Embryonic facial prominence (tissue), 1 donor: Measurements from ENCODE around the gene TDRD7.

Experiments
- DNase-seq: peaks from one replicate; pipeline ENCODE4 v3.0.0-alpha.2; 2016; ENCODE audit errors: extremely low spot score

Gene TDRD7

DNA sequence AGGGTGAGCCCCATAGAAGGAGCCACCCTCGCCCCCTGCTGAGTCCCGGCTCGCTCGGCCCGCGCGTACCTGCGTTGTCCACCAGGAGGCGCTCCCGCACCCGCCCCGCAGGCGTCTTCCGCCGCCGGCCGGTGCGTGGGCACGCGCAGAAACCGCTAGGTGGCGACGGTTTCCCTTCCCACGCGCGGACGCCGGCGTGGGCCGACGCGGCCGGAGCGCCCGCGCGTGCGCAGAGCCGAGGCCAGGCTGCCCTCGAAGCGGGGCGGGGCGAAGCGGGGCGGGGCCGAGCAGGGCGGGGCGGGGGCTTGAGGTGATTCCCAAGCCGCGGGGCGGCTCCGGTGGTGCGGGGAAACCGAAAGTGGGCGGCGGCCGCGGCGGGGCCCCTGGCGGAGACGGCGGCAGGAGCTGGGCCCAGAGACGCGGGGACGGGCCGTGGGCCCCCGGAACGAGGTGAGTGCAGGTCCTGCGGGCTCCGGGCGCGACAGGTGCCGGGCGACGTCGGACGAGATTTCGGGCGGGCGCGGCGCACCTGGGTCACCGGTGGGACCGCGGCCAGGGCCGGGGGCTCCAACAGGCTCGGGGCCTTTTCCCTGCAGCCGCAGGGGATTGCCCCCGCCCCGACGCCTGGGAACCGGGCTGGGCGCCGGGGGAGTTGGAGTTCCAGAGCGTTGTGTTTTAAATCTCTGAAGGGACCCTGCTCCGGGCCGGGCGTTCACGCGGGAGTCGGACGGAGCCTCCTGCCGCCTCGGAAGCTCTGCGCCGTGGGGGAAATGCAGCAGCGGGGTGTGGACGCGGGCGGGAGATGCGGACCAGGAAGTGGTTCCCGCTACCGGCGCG, at the start of gene TDRD7:
Gene TDRD7 (plus strand): TSS at position 308 of the 837 bp plus-strand sequence. CDS start 16,370 bp downstream, outside the sequence.
- no peak for DNase-seq

DNA sequence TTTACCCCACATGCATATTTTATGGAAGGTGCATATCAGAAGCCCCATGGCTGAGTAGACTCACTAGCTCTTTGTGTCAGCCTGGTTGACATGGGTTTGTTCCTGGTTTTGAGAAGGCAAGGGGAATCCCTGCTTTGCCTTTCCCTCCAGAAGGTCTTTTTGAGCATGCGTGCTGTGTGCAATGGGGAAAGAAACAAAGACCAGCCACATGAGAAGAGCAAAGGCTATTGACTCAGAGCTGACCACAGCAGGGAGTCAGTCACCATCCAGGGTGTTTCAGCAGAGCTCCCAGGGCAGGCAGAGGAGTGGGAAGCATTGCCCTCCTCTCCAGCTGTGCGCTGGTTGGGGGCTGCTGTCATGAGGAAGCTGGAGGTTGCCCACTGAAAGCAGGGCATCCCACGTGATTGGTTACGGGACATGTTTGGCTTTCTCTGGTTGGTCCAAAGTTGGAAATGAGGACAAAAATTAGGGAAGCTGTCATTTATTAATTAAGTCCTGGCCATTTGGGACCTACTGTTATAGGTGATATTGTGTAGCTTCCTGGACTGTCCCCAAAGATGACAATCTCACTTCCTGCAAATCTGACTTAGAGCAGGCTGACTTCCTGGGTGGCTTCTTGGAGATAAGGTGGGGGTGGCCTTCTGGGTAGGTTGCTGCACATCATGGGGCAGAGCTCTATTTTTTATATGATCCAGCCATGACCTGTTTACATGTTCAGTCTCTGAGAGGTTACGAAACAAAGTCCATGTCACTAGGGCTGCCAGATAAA, 48.9 kb upstream of the TDRD7 start:
- DNase-seq = no peak

DNA sequence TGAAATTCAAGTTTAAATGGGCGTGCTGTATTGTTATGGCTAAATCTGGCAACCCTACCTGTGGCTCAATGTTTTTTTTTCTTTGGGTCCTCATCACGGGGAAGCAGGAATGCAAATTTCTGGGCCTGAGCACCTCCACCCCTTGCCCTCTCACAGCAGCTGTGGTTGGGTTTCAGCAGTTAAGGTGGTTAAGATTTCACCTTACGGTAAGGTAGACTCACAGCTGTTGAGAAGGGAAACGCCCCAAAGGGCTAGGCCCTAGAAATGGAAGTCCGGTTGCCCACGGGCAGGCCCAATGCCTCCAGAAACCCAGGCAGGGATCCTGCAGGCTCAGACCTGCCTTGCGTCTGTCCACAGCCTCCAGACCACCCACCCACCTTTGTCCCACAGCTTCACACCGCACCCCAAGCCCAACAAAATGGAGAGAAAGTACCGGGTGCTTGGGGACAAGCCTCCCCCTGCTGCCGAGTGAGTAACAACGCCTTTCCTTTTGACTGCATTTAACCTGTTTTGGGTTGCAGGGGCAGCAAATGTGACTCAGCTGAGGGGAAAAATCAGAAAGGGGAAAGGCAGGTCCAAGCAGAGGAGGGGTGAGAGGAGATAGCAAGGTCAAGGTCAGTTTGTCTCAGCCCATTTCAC, 48.1 kb upstream of the TDRD7 start:
- no peak for DNase-seq

DNA sequence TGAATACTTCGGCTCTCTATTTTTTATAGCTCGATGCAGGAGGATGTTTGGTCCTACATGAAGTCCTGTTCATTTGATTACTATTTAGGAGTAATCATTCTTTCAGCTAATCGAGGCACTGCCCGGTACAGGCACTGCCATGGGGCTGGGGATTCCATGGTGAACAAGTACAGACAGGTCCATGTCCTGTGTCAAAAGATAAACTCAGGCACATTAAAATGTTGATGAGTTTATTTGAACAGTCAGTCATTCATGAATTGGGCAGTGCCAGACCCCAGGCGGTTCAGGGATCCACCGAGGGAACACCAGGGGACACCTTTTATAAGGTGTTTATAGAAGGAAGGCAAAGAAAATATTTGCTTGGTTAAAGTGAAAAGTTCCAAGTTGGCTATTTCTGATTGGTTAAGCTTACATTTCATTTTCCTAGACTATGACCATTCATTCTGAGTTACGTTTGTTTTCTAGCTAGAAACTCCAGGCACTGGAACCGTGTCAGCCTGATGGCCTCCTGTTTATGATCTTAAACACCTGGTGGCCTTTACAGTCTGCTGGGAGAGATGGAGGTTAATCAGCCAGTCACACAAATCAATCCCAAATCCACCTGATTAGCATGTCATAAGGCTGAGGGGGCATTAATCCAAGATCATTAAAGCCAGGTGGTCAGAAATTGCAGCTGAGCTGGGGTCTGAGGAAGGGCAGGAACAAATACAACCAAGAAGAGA, 47.0 kb upstream of the TDRD7 start:
- no peak for DNase-seq

DNA sequence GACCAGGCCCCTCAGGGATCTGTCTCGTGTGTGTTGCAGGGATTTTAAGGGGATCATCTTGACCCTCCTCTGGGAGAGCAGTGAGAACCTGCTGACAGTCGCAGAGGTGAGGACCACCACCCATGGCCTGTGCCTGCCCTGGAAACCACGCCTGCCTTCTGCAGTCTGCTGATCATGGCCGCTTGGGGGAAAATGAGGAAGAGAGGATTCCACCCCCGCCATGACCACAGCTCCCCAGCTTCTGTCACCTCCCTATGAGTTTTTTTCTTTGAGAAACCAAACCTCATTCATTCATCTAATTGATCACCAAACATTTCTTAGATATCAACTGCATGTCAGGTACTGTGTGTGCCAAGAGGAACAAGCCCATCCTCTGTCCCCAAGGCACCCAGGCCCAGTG, 46.3 kb upstream of the TDRD7 start:
- no peak for DNase-seq

GRCh38 chr9:97366476-97366875, 45.4 kb upstream of the TDRD7 start:
- no peak for DNase-seq

DNA sequence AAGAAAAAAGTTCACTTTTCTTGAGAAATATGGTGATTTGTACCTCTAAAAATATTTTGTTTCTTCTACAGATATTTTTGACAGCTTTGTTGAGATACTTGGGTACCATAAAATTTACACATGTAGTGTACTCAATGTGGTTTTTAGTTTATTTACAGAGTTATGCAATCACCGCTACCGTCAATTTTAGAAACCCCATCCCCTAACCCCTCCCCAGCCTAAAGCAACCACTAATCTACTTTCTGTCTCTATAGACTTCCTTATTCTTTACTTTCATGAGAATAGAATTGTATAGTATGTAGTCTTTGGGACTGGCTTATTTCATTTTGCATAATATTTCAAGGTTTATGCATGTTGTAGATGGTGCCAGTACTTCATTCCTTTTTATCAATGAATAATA, 45.0 kb upstream of the TDRD7 start:
- DNase-seq = no peak

DNA sequence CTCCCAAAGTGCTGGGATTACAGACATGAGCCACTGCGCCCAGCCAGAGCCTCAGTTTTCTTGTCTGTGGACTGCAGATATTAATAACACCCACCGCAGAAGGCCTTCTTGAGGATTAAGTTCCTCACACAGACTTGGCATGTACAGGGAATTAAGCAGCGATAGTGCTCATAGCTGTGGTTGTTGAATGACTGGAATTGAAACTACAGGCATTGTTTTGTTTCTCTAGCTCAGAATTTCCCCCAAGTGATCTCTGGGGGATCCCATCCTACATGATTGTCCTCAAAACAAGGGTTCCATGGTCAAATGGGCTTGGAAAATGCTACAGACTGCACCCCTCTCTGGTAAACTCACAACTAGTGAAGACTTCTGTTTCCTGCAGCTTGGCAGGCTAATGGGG, 44.2 kb upstream of the TDRD7 start:
- DNase-seq = no peak

DNA sequence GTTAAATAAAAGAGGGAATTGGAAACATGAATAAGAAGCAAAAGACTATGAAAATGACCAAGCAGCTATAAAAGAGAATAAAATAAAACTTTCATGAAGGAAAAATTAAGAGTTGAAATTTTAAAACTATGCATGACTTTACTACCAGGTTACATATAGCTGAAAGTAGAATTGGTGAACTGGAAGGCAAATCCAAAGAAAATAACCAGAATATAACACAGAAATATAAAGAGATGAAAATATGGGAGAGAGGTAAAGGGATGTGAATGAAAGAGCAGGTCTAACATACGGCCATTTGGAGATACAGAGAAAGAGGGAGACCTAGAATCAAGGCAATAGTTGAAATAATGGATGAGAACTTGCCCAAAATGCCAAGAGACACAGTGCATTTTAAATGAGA, 42.9 kb upstream of the TDRD7 start:
- no peak for DNase-seq

DNA sequence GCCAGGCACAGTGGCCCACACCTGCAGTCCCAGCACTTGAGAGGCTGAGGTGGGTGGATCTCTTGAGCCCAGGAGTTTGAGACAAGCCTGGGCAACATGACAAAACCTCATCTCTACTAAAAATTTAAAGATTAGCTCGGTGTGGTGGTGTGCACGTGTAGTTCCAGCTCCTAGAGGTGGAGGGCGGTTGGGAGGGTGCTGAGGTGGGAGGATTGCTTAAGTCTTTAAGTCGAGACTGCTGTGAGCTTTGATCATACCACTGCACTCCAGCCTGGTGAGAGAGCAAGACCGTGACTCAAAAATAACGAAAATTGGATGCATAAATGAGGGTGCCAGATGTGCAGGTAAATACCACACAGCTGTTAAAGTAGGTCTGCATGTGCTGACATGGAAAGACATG, 39.3 kb upstream of the TDRD7 start:
- DNase-seq = no peak

GRCh38 chr9:97373331-97373730, 38.6 kb upstream of the TDRD7 start:
- no peak for DNase-seq

GRCh38 chr9:97374811-97375210, 37.1 kb upstream of the TDRD7 start:
- no peak for DNase-seq

- no peak for DNase-seq
Observed at GRCh38 chr9:97376902-97377301, 35.0 kb upstream of the TDRD7 start.

- DNase-seq = no peak
Observed at GRCh38 chr9:97382099-97382718, 29.7 kb upstream of the TDRD7 start.

DNA sequence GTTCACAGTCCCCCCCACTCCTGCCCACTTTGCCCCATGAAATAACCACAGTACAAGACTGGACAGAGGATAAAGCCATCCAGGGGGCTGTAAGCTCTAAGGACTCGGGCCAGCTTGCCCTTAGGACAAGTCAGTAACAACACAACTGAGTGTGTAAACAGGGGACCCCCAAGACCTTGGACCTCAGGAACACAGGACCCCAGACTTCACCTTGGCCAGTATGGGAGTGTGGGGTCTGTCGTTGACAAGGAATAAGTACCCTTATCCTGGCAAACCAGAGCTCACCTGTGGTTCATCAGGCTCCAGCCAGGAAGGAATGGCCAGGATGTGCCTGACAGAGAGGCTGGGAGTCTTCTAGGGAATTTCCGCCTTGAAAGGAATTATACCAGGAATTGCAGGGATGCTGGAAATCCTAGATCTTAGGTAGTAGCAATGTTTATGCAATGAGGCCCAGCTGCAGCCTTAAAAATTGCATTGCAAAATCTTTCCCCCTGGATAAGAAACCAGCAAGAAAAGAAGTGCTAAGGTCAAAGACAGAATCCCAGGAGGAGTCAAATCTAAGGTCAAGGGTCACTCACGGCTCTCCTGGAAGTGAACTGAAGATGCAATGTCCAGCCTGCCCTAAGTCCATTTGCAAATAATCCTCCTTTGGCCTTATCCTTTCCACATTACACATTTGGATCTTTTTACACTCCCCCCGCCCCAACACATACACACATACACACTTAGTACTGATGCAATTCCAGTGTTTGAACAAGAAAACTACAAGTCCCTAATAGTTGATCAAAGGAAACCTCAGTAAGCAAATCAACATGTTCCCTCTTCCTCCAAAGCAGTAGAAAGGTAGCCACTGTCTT, 27.3 kb upstream of the TDRD7 start:
- no peak for DNase-seq

- DNase-seq = no peak
Observed at GRCh38 chr9:97385626-97386264, 26.2 kb upstream of the TDRD7 start.

DNA sequence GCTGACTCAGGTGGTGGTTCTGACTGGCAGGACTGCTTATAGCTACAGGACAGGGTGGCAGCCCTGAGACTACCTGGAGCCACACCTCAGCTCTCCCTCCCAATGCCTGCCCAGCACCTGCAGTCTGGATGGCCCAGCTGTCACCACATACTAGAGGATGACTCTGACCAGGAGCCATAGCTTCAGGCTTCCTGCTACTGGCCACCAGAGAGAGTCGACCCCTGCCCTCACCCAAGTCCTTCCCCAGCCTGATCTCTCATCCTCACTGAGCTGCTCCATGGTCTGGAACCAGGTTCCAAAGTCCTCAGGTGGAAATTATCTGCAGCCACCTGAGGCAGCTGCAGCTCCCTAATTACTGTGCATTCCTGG, 25.6 kb upstream of the TDRD7 start:
- no peak for DNase-seq

GRCh38 chr9:97386733-97387503, 25.0 kb upstream of the TDRD7 start:
- DNase-seq = no peak

GRCh38 chr9:97387504-97387886, 24.4 kb upstream of the TDRD7 start:
- no peak for DNase-seq
